ENCODE results near the gene TAPBP. TPM values are rescaled to one million over a fixed set of nuclear protein-coding genes. Genes with fewer than 3 reads are reported as not detected.

Gene TAPBP
- total and polyA plus RNA-seq, 9 of the 15 experiments (the other 6 are each of a cell fraction or from before 2014, with no cell fraction given) = 5.6 to 74.0 (median 22.3) TPM

- TF ChIP-seq HSF4 (CRISPR knock-in tag; IDR thresholded peaks at IDR 0.05; ENCODE audit: borderline replicate concordance) = no peak
- TF ChIP-seq DEAF1 (CRISPR knock-in tag; IDR thresholded peaks at IDR 0.05) = no peak
- no peak for TF ChIP-seq ZNF140 (CRISPR knock-in tag; IDR thresholded peaks at IDR 0.05)
- TF ChIP-seq ZNF395 (CRISPR knock-in tag; IDR thresholded peaks at IDR 0.05) = no peak
- no peak for TF ChIP-seq ZNF197 (CRISPR knock-in tag; IDR thresholded peaks at IDR 0.05; ENCODE audit: low read depth)
- no peak for TF ChIP-seq ERF (CRISPR knock-in tag; IDR thresholded peaks at IDR 0.05)
- no peak for TF ChIP-seq KAT8 (IDR thresholded peaks at IDR 0.05; ENCODE audit: low read depth)
- peak; percentile 84 for TF ChIP-seq ZNF511 (CRISPR knock-in tag; IDR thresholded peaks at IDR 0.05)
- no peak for TF ChIP-seq ARNT (IDR thresholded peaks at IDR 0.05)
- no peak; a peak in 1 of 4 replicates for TF ChIP-seq BCLAF1 (IDR thresholded peaks at IDR 0.05; ENCODE audit: borderline replicate concordance in 1 of 2, control insufficient read depth in 1 of 2, low read depth in 2 of 2, low read length in 1 of 2)
- TF ChIP-seq MEF2A (IDR thresholded peaks at IDR 0.05; ENCODE audit: control insufficient read depth, low read depth, low read length) = 0 out of 2 replicates have a peak, but pooled peaks have one; percentile 14
- TF ChIP-seq ZNF134 (CRISPR knock-in tag; conservative IDR thresholded peaks at IDR 0.05) = no peak
- no peak for TF ChIP-seq FOXM1 (IDR thresholded peaks at IDR 0.05; ENCODE audit: low read depth)
- TF ChIP-seq FOXM1 (CRISPR knock-in tag; IDR thresholded peaks at IDR 0.05; ENCODE audit: low read depth) = no peak
- TF ChIP-seq HMGXB4 (CRISPR knock-in tag; IDR thresholded peaks at IDR 0.05) = 0 out of 2 replicates have a peak, but pooled peaks have one; percentile 2
- no peak for TF ChIP-seq PHTF2 (CRISPR knock-in tag; IDR thresholded peaks at IDR 0.05)
- TF ChIP-seq HIVEP1 (CRISPR knock-in tag; IDR thresholded peaks at IDR 0.05) = no peak
- TF ChIP-seq BHLHE40 (IDR thresholded peaks at IDR 0.05; ENCODE audit: low read length) = no peak
Measured at GRCh38 chr6:33272275-33273128, 41.4 kb downstream of the TAPBP start (continued).

Data from K562 (cell line).